CD4-positive, alpha-beta T cell (primary cell): ENCODE data around the gene GCNT2. TPM values are rescaled to one million over a fixed set of nuclear protein-coding genes. Genes with fewer than 3 reads are reported as not detected.

Experiments used
- ATAC-seq: fragments of 200-7000 bp; cut with Tn5 transposase; one replicate; pipeline ENCODE4 v1.10.0; 2022; ENCODE audit warnings: mild to moderate bottlenecking; ENCODE audit not compliant: poor library complexity
- CTCF ChIA-PET: fragments of 350-600 bp; sonication (Branson Sonifier 250); formaldehyde crosslinking; loops from one replicate; lab custom pipeline; 2021; ENCODE audit warnings: antibody characterized with exemption, inconsistent platforms; lab: Charles Lee
- POLR2A ChIA-PET: fragments of 350-600 bp; sonication (Branson Sonifier 250); formaldehyde crosslinking; loops from one replicate; lab custom pipeline; 2021; ENCODE audit warnings: antibody characterized with exemption, inconsistent platforms; lab: Charles Lee
- DNase-seq, 14 experiments: peaks; one replicate each; pipeline ENCODE4 v3.0.0-alpha.2; 2013 to 2020; ENCODE audit warnings: mixed read lengths in 2 of 14
- H3K27ac ChIP-seq, 2 donors: one replicate each; pipeline versions ENCODE4 v1.5.1 to v1.7.0; 2013; ENCODE audit warnings: low read length in 2 of 2, low read depth in 1 of 2, mild to moderate bottlenecking in 1 of 2
- H3K27me3 ChIP-seq, 2 experiments: 1 replicate in 1 of 2; 2 replicates in 1 of 2; pipeline versions ENCODE4 v1.6.1 to v1.7.0; 2013; ENCODE audit warnings: low read length in 2 of 2, control low read depth in 1 of 2, mild to moderate bottlenecking in 1 of 2, moderate library complexity in 1 of 2; ENCODE audit not compliant: insufficient read depth in 2 of 2, control insufficient read depth in 1 of 2
- H3K36me3 ChIP-seq: one replicate; pipeline ENCODE4 v1.6.1; 2013; ENCODE audit warnings: low read length, control low read depth; ENCODE audit not compliant: insufficient read depth
- H3K4me1 ChIP-seq: one replicate; pipeline ENCODE4 v1.6.1; 2013; ENCODE audit warnings: low read length, control low read depth; ENCODE audit not compliant: insufficient read depth
- H3K4me3 ChIP-seq: one replicate; pipeline ENCODE4 v1.5.1; 2013; ENCODE audit warnings: mild to moderate bottlenecking, low read length, moderate library complexity
- H3K9me3 ChIP-seq, 2 experiments: 1 replicate in 1 of 2; 2 replicates in 1 of 2; pipeline versions ENCODE4 v1.6.1 to v1.7.0; 2013; ENCODE audit warnings: low read length in 2 of 2, mild to moderate bottlenecking in 2 of 2, control low read depth in 1 of 2, moderate library complexity in 1 of 2; ENCODE audit not compliant: control insufficient read depth in 1 of 2, insufficient read depth in 1 of 2
- H3K27ac Mint-ChIP-seq: one replicate; pipeline ENCODE4 v1.8.0; 2020; ENCODE audit warnings: mixed read lengths
- H3K27me3 Mint-ChIP-seq: one replicate; pipeline ENCODE4 v1.8.0; 2021; ENCODE audit warnings: mixed read lengths
- H3K36me3 Mint-ChIP-seq: one replicate; pipeline ENCODE4 v1.8.0; 2021; ENCODE audit warnings: low read depth, mixed read lengths
- H3K4me1 Mint-ChIP-seq: one replicate; pipeline ENCODE4 v1.8.0; 2021; ENCODE audit warnings: low read depth, mixed read lengths
- H3K4me3 Mint-ChIP-seq: one replicate; pipeline ENCODE4 v1.8.0; 2020; ENCODE audit warnings: mild to moderate bottlenecking, mixed read lengths
- H3K9me3 Mint-ChIP-seq: one replicate; pipeline ENCODE4 v1.8.0; 2020; ENCODE audit warnings: mixed read lengths
- CTCF ChIP-seq: fragments of 200-600 bp; IDR thresholded peaks from one replicate; pipeline ENCODE4 v1.8.0; 2022; ENCODE audit warnings: antibody characterized with exemption, mild to moderate bottlenecking
- intact Hi-C, 2 experiments: fragments of 100-400 bp; cut with DNase I in 1 of 2; cut with micrococcal nuclease in 1 of 2; formaldehyde crosslinking; loops; one replicate each; pipeline versions ENCODE4 v1.15.1 to v1.9.0; 2023 to 2025; cut with DNase I, micrococcal nuclease
- total RNA-seq, 174 experiments: library from RNA in 2 of 174; stranded (reverse) in 2 of 174; gene quantifications; one replicate each; pipeline ENCODE4 v1.2.3 and lab custom pipeline; 2021 to 2026

Gene GCNT2
- total RNA-seq, 2 experiments from 2014 or later, result 1.5 to 1.8 TPM

- intact Hi-C loops, result no loop called here
- H3K27ac ChIP-seq, result no peak overlapping the region
- Mint-ChIP-seq H3K27ac (no peak overlapping the region), H3K27me3 (no peaks in the 10 kb centered on the region), H3K36me3 (no peaks in the 10 kb centered on the region), H3K4me3 (no peak overlapping the region), H3K4me1 (no peaks in the 10 kb centered on the region), H3K9me3 (no peaks in the 10 kb centered on the region)
- POLR2A ChIA-PET, result no interaction called here
- DNase-seq (no peak), ATAC-seq (no peak)
- no peaks in the 10 kb centered on the region for H3K27me3 ChIP-seq
- no peaks in the 10 kb centered on the region for H3K9me3 ChIP-seq
- no peaks in the 10 kb centered on the region for H3K4me1 ChIP-seq
- CTCF ChIA-PET, result no interaction called here
- no peaks in the 10 kb centered on the region for H3K36me3 ChIP-seq
- no peak overlapping the region for H3K4me3 ChIP-seq
- TF ChIP-seq CTCF, result no peak
These were observed 68.2 kb downstream of the GCNT2 start for GRCh38 chr6:10589429-10589727.

- no peak for DNase-seq
- intact Hi-C loops, result no loop called here
- Histone ChIP-seq H3K4me1 (no peaks in the 10 kb centered on the region), H3K27ac (no peak overlapping the region), H3K4me3 (no peak overlapping the region), H3K36me3 (no peaks in the 10 kb centered on the region), H3K9me3 (no peaks in the 10 kb centered on the region), H3K27me3 (no peaks in the 10 kb centered on the region)
- CTCF ChIA-PET, result no interaction called here
- Mint-ChIP-seq H3K27me3 (no peaks in the 10 kb centered on the region), H3K27ac (no peak overlapping the region), H3K4me1 (no peaks in the 10 kb centered on the region), H3K9me3 (no peaks in the 10 kb centered on the region), H3K4me3 (no peak overlapping the region), H3K36me3 (no peaks in the 10 kb centered on the region)
- POLR2A ChIA-PET, result no interaction called here
- no peak for ATAC-seq
- no peak for TF ChIP-seq CTCF
These were observed 68.8 kb downstream of the GCNT2 start for GRCh38 chr6:10589983-10590382.

GRCh38 chr6:10591422-10592160 lies 70.4 kb downstream of the GCNT2 start:
- H3K36me3 ChIP-seq, result no peaks in the 10 kb centered on the region
- Mint-ChIP-seq H3K36me3 (no peaks in the 10 kb centered on the region), H3K9me3 (no peaks in the 10 kb centered on the region), H3K4me3 (no peak overlapping the region), H3K4me1 (no peaks in the 10 kb centered on the region), H3K27me3 (no peaks in the 10 kb centered on the region), H3K27ac (no peak overlapping the region)
- ChIA-PET CTCF (no interaction called here), POLR2A (no interaction called here)
- H3K9me3 ChIP-seq, result no peaks in the 10 kb centered on the region
- no peak overlapping the region for H3K27ac ChIP-seq
- no peaks in the 10 kb centered on the region for H3K4me1 ChIP-seq
- H3K4me3 ChIP-seq, result no peak overlapping the region
- intact Hi-C loops, result no loop called here
- no peak for TF ChIP-seq CTCF
- ATAC-seq, result no peak
- H3K27me3 ChIP-seq, result no peaks in the 10 kb centered on the region
- no peak for DNase-seq
